GM10248 (cell line): Measurements from ENCODE around the gene DAW1.
A peak's percentile ranks its signal among the peaks of the same experiment; 100 is the strongest.

Experiments
- CTCF ChIA-PET: fragments of 300-600 bp; sonication (Branson Sonifier 250); formaldehyde crosslinking; extraction: SDS; loops from one replicate; lab custom pipeline; 2021; ENCODE audit warnings: antibody characterized with exemption; lab: Yijun Ruan, JAX
- POLR2A ChIA-PET: fragments of 350-650 bp; sonication (Branson Sonifier 250); formaldehyde crosslinking; extraction: SDS; loops from one replicate; lab custom pipeline; 2020; ENCODE audit warnings: antibody characterized with exemption; lab: Yijun Ruan, JAX
- DNase-seq: peaks from one replicate; pipeline ENCODE4 v3.0.0; 2012; ENCODE audit errors: extremely low spot score
- CTCF ChIP-seq: IDR thresholded peaks from 2 replicates; pipeline ENCODE4 v1.5.1; 2012; ENCODE audit warnings: mild to moderate bottlenecking, low read depth; ENCODE audit errors: extremely low read depth, missing control alignments, control extremely low read depth

Gene DAW1

DNA sequence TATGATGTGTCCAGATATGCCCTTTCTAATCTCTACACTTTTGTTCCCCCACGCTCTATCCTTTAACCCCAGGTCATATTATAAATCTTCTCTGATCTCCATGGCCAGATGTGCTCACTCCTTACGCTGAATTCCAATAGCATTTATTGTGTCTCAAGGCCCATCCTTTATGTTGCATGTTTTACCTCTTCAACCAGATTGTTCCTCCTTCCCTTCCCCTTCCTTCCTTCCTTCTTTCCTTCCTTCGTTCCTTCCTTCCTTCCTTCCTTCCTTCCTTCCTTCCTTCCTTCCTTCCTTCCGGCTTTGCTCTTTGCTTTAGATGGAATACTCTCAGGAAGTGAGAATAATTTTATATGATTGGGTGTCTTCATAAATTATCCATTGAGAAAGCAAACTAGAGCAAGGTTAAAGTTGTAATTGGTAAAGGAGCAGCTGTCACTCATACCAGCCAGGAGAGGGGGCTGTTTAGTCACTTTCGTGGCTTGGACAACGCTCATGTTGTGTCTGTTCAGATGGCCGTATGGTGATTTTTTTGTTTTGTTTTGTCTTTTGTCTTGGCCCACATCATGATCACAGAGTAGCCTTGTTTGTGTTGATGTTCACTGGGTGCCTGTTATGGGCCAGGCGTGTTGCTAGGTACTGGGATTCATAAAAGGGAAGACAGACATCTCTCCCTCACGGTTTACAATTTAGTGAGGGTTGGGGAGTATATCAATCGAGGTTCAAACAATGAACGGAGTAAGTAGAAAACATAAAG, 68.0 kb downstream of the DAW1 start:
- ChIA-PET CTCF (interaction anchor here (0.9 to 1.5 kb wide), 3 partner anchors 10 to 1334 kb away, joined by 3 to 4 read pairs (median 4); no protein-coding TSS in a partner anchor), POLR2A (no interaction called here)
- TF ChIP-seq CTCF, result peak; percentile 20
- DNase-seq, result peak; percentile 26

- peak; percentile 17 for DNase-seq
- ChIA-PET CTCF (interaction anchor here (0.7 kb wide), 1 partner anchor 16 kb away, joined by 3 read pairs; no protein-coding TSS in a partner anchor), POLR2A (no interaction called here)
- no peak for TF ChIP-seq CTCF
Measured at GRCh38 chr2:227942021-227942420, 70.6 kb downstream of the DAW1 start.

GRCh38 chr2:227942965-227943364, 71.5 kb downstream of the DAW1 start:
- TF ChIP-seq CTCF, result no peak
- CTCF ChIA-PET, result no interaction called here
- no peak for DNase-seq
- POLR2A ChIA-PET, result no interaction called here

DNA sequence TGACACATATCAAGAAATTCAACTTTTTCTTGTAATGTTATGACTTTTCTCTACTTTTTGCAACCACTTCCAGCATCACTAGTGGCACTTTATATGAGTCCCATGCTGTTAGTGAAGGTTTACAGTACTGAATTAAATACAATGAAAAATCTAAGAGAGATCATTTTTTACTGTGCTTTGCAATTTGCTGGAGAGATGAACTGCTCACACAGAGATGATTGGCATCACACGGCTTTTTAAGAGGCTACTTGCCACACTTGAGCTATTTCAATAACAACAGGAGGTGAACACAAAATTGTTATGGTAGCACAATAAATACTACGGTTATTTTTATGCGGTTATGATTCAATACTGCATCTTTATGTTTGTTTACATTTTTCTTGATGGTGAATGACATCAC, 88.9 kb downstream of the DAW1 start:
- CTCF ChIA-PET, result interaction anchor here (1.6 to 1.7 kb wide), 2 partner anchors 17 to 33 kb away, joined by 3 to 4 read pairs; no protein-coding TSS in a partner anchor
- no peak for DNase-seq
- POLR2A ChIA-PET, result no interaction called here
- TF ChIP-seq CTCF, result no peak

GRCh38 chr2:227971619-227972230, 100.3 kb downstream of the DAW1 start:
- POLR2A ChIA-PET, result no interaction called here
- CTCF ChIA-PET, result interaction anchor here (1.4 kb wide), 1 partner anchor 24 kb away, joined by 3 read pairs; no protein-coding TSS in a partner anchor
- no peak for TF ChIP-seq CTCF
- DNase-seq, result no peak

DNA sequence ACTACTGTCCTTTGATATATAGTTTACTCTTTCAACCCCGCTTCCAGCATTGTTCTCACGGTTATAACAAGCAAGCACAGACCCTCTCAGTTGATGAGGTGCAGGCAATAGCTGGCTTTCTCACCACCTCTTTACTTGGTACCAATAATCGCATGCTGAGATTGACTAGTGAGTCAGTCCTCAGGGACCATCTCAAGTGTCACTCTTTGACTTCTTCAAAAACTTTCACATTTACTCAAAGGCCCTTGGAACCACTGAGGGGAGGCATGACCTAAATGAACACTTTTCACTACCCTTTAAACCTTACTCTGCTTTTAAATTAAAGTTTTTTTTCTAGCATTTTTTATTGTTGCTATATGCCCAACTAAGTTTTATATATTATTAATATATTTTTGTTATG, 101.8 kb downstream of the DAW1 start:
- ChIA-PET CTCF (interaction anchor here (1.4 kb wide), 1 partner anchor 26 kb away, joined by 3 read pairs; no protein-coding TSS in a partner anchor), POLR2A (no interaction called here)
- DNase-seq, result no peak

More for the DNA sequence above, 101.8 kb downstream of the DAW1 start:
- TF ChIP-seq CTCF, result no peak
